K562 (cell line): ENCODE data around the gene MVB12B. TPM values are rescaled to one million over a fixed set of nuclear protein-coding genes. Genes with fewer than 3 reads are reported as not detected.

Source experiments
- ATAC-seq: fragments of 200-7000 bp; cut with Tn5 transposase; 3 replicates; pipeline ENCODE4 v1.9.1; 2020; ENCODE audit warnings: moderate library complexity
- BruUV-seq: library from RNA; stranded (reverse); fragments of 400-500 nt; replicated peaks from 2 replicates; lab custom pipeline; 2021; lab: Mats Ljungman, UMichigan
- CTCF ChIA-PET: fragments of 300-600 bp; formaldehyde crosslinking; extraction: SDS; loops from one replicate; lab custom pipeline; 2021; ENCODE audit warnings: low intra/inter-chr PET ratio; lab: Yijun Ruan, JAX
- POLR2A ChIA-PET: fragments of 300-600, 350-650 bp; sonication (Branson Sonifier 250); formaldehyde crosslinking; extraction: SDS; loops from one replicate; lab custom pipeline; 2021; ENCODE audit warnings: antibody characterized with exemption, inconsistent platforms; lab: Yijun Ruan, JAX
- DNase-seq, 4 experiments: peaks; one replicate each; pipeline versions ENCODE4 v3.0.0 to v3.0.0-alpha.2; 2011 to 2018; ENCODE audit warnings: low spot score in 3 of 4, mixed read lengths in 3 of 4; ENCODE audit errors: extremely low read depth in 1 of 4
- FAIRE-seq: peaks from 2 replicates; lab custom pipeline; 2011; peaks lifted over from hg19 to GRCh38; lab: Jason Lieb, UNC
- H2AFZ ChIP-seq: 2 replicates; pipeline ENCODE4 v1.6.0; 2011; ENCODE audit warnings: low read depth, low read length, control low read depth, inconsistent platforms
- H3K27ac ChIP-seq: fragments of 200-600 bp; 3 replicates; pipeline ENCODE4 v1.8.0; 2011; ENCODE audit warnings: low read depth, mild to moderate bottlenecking, control low read depth, inconsistent platforms, low read length, moderate library complexity, mixed read lengths; ENCODE audit errors: extremely low read depth
- H3K27me3 ChIP-seq, 2 experiments: fragments of 300-600 bp in 1 of 2; 2 replicates in 1 of 2; 3 replicates in 1 of 2; pipeline versions ENCODE4 v1.6.0 to v1.8.0; 2011; ENCODE audit warnings: inconsistent platforms in 2 of 2, low read length in 2 of 2, mild to moderate bottlenecking in 1 of 2, mixed read lengths in 1 of 2, moderate library complexity in 1 of 2; ENCODE audit not compliant: control insufficient read depth in 2 of 2, insufficient read depth in 2 of 2
- H3K36me3 ChIP-seq: fragments of 300-600 bp; 3 replicates; pipeline ENCODE4 v1.8.0; 2011; ENCODE audit warnings: mild to moderate bottlenecking, low read length, inconsistent platforms; ENCODE audit not compliant: control insufficient read depth, insufficient read depth
- H3K4me1 ChIP-seq, 2 experiments: fragments of 200-600 bp in 1 of 2; replicated peaks in 1 of 2; 2 replicates in 1 of 2; 3 replicates in 1 of 2; pipeline versions ENCODE4 v1.5.1 to v1.8.0; 2011; ENCODE audit warnings: inconsistent platforms in 2 of 2, low read length in 2 of 2, mild to moderate bottlenecking in 1 of 2, mixed read lengths in 1 of 2, moderate library complexity in 1 of 2; ENCODE audit not compliant: control insufficient read depth in 2 of 2, insufficient read depth in 2 of 2
- H3K4me2 ChIP-seq: 2 replicates; pipeline ENCODE4 v1.6.1; 2011; ENCODE audit warnings: low read length, control low read depth, inconsistent platforms, mixed read lengths; ENCODE audit not compliant: insufficient read depth
- H3K4me3 ChIP-seq: fragments of 200-600 bp; sonication (generic), shearing (Covaris generic); 2 replicates; pipeline ENCODE4 v1.5.1; 2016; ENCODE audit warnings: control low read depth, inconsistent platforms
- H3K79me2 ChIP-seq: fragments of 200-600 bp; 3 replicates; pipeline ENCODE4 v1.8.0; 2011; ENCODE audit warnings: low read length, inconsistent platforms; ENCODE audit not compliant: control insufficient read depth, insufficient read depth
- H3K9ac ChIP-seq, 2 experiments: 2 replicates each; pipeline versions ENCODE4 v1.6.0 to v1.6.1; 2011; ENCODE audit warnings: low read depth in 2 of 2, low read length in 2 of 2, control low read depth in 1 of 2, inconsistent platforms in 1 of 2, mild to moderate bottlenecking in 1 of 2, mixed read lengths in 1 of 2; ENCODE audit not compliant: insufficient read depth in 1 of 2
- H3K9me1 ChIP-seq: one replicate; pipeline ENCODE4 v1.6.0; 2011; ENCODE audit warnings: inconsistent platforms, mild to moderate bottlenecking, low read length, moderate library complexity; ENCODE audit not compliant: control insufficient read depth, insufficient read depth
- H3K9me3 ChIP-seq: replicated peaks from 2 replicates; pipeline ENCODE4 v1.5.1; 2011; ENCODE audit warnings: low read depth, low read length, inconsistent platforms; ENCODE audit not compliant: control insufficient read depth, insufficient read depth
- H4K20me1 ChIP-seq: replicated peaks from 2 replicates; pipeline ENCODE4 v1.6.1; 2011; ENCODE audit warnings: low read length, inconsistent platforms, mixed read lengths; ENCODE audit not compliant: control insufficient read depth, insufficient read depth
- CHCHD3 ChIP-seq: fragments of 250-450 bp; sonication (Bioruptor Pico); IDR thresholded peaks from 2 replicates; pipeline ENCODE4 v2.1.2; 2022; ENCODE audit warnings: mild to moderate bottlenecking
- CREBBP ChIP-seq: IDR thresholded peaks from one replicate; pipeline ENCODE4 v1.6.1; 2012; ENCODE audit warnings: low read depth, mild to moderate bottlenecking, control low read depth, inconsistent platforms, low read length
- CTCFL ChIP-seq: IDR thresholded peaks from 2 replicates; pipeline ENCODE4 v1.6.1; 2011; ENCODE audit warnings: borderline replicate concordance, low read depth, mild to moderate bottlenecking, moderate library complexity, low read length; ENCODE audit not compliant: insufficient read depth, poor library complexity, severe bottlenecking
- FOXA3 ChIP-seq, 2 experiments: fragments of 450-650 bp in 1 of 2; sonication (generic) in 1 of 2; formaldehyde crosslinking; IDR thresholded peaks in 1 of 2; conservative IDR thresholded peaks in 1 of 2; 2 replicates each; pipeline versions ENCODE4 v1.4.0 to v1.8.0; 2020 to 2022; ENCODE audit warnings: mild to moderate bottlenecking in 2 of 2, missing genetic modification reagents in 1 of 2
- HDGF ChIP-seq: fragments of 450-650 bp; IDR thresholded peaks from 2 replicates; pipeline ENCODE4 v1.6.1; 2016
- HES1 ChIP-seq: fragments of 450-650 bp; IDR thresholded peaks from 2 replicates; pipeline ENCODE4 v1.6.1; 2016; ENCODE audit warnings: low read depth, mild to moderate bottlenecking, moderate library complexity
- HLTF ChIP-seq: fragments of 450-650 bp; IDR thresholded peaks from 2 replicates; pipeline ENCODE4 v1.6.1; 2016
- NFATC3 ChIP-seq: fragments of 450-650 bp; IDR thresholded peaks from 2 replicates; pipeline ENCODE4 v1.6.1; 2017; ENCODE audit warnings: mild to moderate bottlenecking
- PTRF ChIP-seq: fragments of 450-650 bp; IDR thresholded peaks from 2 replicates; pipeline ENCODE4 v1.6.1; 2016; ENCODE audit warnings: mild to moderate bottlenecking, missing genetic modification characterization, missing compliant biosample characterization
- RBM22 ChIP-seq: fragments of 200-400 bp; formaldehyde crosslinking; IDR thresholded peaks from 2 replicates; pipeline ENCODE4 v1.6.1; 2018; ENCODE audit warnings: low read length, low read depth; ENCODE audit not compliant: poor library complexity, severe bottlenecking
- SAFB2 ChIP-seq: fragments of 200-400 bp; formaldehyde crosslinking; IDR thresholded peaks from 2 replicates; pipeline ENCODE4 v1.6.1; 2018; ENCODE audit warnings: borderline replicate concordance, low read length, low read depth, moderate library complexity; ENCODE audit not compliant: severe bottlenecking
- SMARCC2 ChIP-seq: fragments of 450-650 bp; IDR thresholded peaks from 2 replicates; pipeline ENCODE4 v1.6.1; 2017; ENCODE audit warnings: antibody characterized with exemption, moderate library complexity, mild to moderate bottlenecking, low read depth
- SP1 ChIP-seq: sonication (generic); formaldehyde crosslinking; IDR thresholded peaks from 2 replicates; pipeline ENCODE4 v1.8.1; 2022; ENCODE audit warnings: mild to moderate bottlenecking, missing genetic modification reagents
- TCF7 ChIP-seq: sonication (generic); IDR thresholded peaks from 2 replicates; pipeline ENCODE4 v1.6.1; 2016; ENCODE audit warnings: antibody characterized with exemption, borderline replicate concordance
- TOE1 ChIP-seq, 2 experiments: fragments of 450-650 bp in 1 of 2; sonication (generic) in 1 of 2; formaldehyde crosslinking in 1 of 2; IDR thresholded peaks; 2 replicates each; pipeline versions ENCODE4 v1.7.1 to v1.8.0; 2016 to 2022; ENCODE audit warnings: borderline replicate concordance in 2 of 2, mild to moderate bottlenecking in 2 of 2, antibody characterized with exemption in 1 of 2, inconsistent platforms in 1 of 2, low read depth in 1 of 2, missing genetic modification reagents in 1 of 2, moderate library complexity in 1 of 2
- ZNF830 ChIP-seq: fragments of 250-450 bp; sonication (Bioruptor Pico); IDR thresholded peaks from 2 replicates; pipeline ENCODE4 v1.5.0; 2021; ENCODE audit warnings: mild to moderate bottlenecking
- WGBS: fragments of 100-300 bp; shearing (Covaris generic); methylation state at CpG from one replicate; pipeline ENCODE4 v1.1.6; 2016; ENCODE audit warnings: low coverage, mixed read lengths; ENCODE audit not compliant: insufficient coverage; ENCODE audit errors: missing lambda C conversion rate; 5-methylcytosine and 5-hydroxymethylcytosine counted together
- in situ Hi-C: fragments of 300-500 bp; cut with MboI; formaldehyde crosslinking; loops from 4 replicates; pipeline ENCODE4 v1.15.0; 2018; ENCODE audit warnings: inconsistent platforms, mixed read lengths
- intact Hi-C: fragments of 100-400 bp; cut with micrococcal nuclease; formaldehyde crosslinking; loops from 2 replicates; pipeline ENCODE4 v1.14.2; 2022
- polyA plus RNA-seq, 8 experiments: library from polyadenylated mRNA; depleted of rRNA in 4 of 8; stranded (reverse) in 5 of 8; unstranded in 3 of 8; fragments of >200 nt; fragmentation: Nextera tagmentation in 2 of 8; fragmentation: Illumina TruSeq in 1 of 8; extraction: Ambion mirVana in 2 of 8; extraction: Trizol in 1 of 8; gene quantifications; 2 replicates each; pipeline versions ENCODE4 v1.2.1 to v1.2.3, GENCODE V29; 2011 to 2014; ENCODE audit warnings: inconsistent platforms in 1 of 8, missing spikeins in 1 of 8
- total RNA-seq, 7 experiments: library from RNA; depleted of rRNA in 6 of 7; stranded (reverse); fragments of >200 nt in 6 of 7; fragmentation: Illumina TruSeq in 2 of 7; extraction: Trizol in 2 of 7; gene quantifications; 2 replicates each; pipeline versions ENCODE4 v1.2.1 to v1.2.3, GENCODE V29; 2011 to 2021; ENCODE audit warnings: low replicate concordance in 1 of 7
- TF ChIP-seq, protein P1 (sequence below): fragments of 450-650 bp; IDR thresholded peaks from 2 replicates; pipeline ENCODE4 v1.6.1; 2018; ENCODE audit warnings: mild to moderate bottlenecking, low read depth; ENCODE audit not compliant: partially characterized antibody

MVB12B gene
- total and polyA plus RNA-seq, 9 of the 15 experiments (the other 6 are each of a cell fraction or from before 2014, with no cell fraction given), result not detected

DNA sequence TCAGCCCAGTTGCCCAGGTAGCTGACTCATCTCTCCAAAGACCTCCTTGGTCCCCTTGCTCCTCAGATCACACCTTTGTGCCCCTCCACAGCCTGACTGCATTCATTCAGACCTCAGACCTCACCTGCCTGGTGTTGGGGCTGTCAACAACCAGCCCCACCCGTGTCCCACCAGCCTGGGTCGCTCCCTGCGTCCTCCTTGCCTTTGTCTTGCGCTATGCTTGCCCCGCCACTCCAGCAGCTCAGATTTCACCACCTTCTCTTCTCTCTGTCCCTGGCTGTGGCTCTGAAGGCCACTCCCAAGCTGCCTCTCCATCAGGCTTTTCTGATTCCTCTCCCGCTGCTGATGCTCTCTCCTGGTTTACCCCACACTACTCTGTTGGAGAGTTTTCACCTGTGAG is 103.5 kb downstream of the MVB12B start (continued):
- no peak for TF ChIP-seq HES1
- no peak for TF ChIP-seq CTCFL
- no peak for TF ChIP-seq CHCHD3 (CRISPR knock-in tag)
- TF ChIP-seq TCF7, result no peak
- TF ChIP-seq NFATC3, result no peak

- no peak overlapping the region for H3K27ac ChIP-seq
- H3K9ac ChIP-seq, result no peak overlapping the region
- ATAC-seq, result no peak
- H3K79me2 ChIP-seq, result no peaks in the 10 kb centered on the region
- in situ Hi-C loops (no loop called here), intact Hi-C loops (loop anchor here (10.0 kb wide), 1 partner anchor 64 kb away; no protein-coding TSS in a partner anchor)
- POLR2A ChIA-PET, result interaction anchor here (0.6 kb wide), 1 partner anchor 316 kb away, joined by 3 read pairs; no protein-coding TSS in a partner anchor
- H3K9me1 ChIP-seq, result no peaks in the 10 kb centered on the region
- no peak overlapping the region for H3K4me3 ChIP-seq
- under 1% methylated on average over 11 of the region's 11 CpGs for WGBS
- H3K4me2 ChIP-seq, result no peak overlapping the region
- H3K27me3 ChIP-seq, result peaks cover 11 to 52% of the 10 kb centered on the region in 2 experiments; a peak in 4 of 5 replicates
- no peak for DNase-seq
- CTCF ChIA-PET, result no interaction called here
- no peaks in the 10 kb centered on the region for H3K9me3 ChIP-seq
- H2AFZ ChIP-seq, result no peak overlapping the region
- no peak for FAIRE-seq
- H3K4me1 ChIP-seq, result no peaks in the 10 kb centered on the region
- 0 out of 2 replicates have a peak, but pooled peaks cover 7% of the 10 kb centered on the region for H4K20me1 ChIP-seq
- no peaks in the 10 kb centered on the region for H3K36me3 ChIP-seq
- BruUV-seq, result no TSS peak
- TF ChIP-seq ZNF830 (CRISPR knock-in tag) (no peak), TOE1 (IDR thresholded peaks at IDR 0.05; ENCODE audit: borderline replicate concordance) (no peak), TOE1 (CRISPR knock-in tag; IDR thresholded peaks at IDR 0.05; ENCODE audit: borderline replicate concordance, low read depth) (no peak), PTRF (no peak), CREBBP (no peak), SAFB2 (no peak), SP1 (CRISPR knock-in tag) (no peak), FOXA3 (CRISPR knock-in tag; conservative IDR thresholded peaks at IDR 0.05 in 1 of 2, IDR thresholded peaks at IDR 0.05 in 1 of 2) (no peak), RBM22 (no peak), HDGF (no peak), SMARCC2 (no peak), HLTF (no peak)
- TF ChIP-seq, protein P1, sequence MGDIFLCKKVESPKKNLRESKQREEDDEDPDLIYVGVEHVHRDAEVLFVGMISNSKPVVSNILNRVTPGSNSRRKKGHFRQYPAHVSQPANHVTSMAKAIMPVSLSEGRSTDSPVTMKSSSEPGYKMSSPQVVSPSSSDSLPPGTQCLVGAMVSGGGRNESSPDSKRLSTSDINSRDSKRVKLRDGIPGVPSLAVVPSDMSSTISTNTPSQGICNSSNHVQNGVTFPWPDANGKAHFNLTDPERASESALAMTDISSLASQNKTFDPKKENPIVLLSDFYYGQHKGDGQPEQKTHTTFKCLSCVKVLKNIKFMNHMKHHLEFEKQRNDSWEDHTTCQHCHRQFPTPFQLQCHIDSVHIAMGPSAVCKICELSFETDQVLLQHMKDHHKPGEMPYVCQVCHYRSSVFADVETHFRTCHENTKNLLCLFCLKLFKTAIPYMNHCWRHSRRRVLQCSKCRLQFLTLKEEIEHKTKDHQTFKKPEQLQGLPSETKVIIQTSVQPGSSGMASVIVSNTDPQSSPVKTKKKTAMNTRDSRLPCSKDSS, result no peak
Observed at GRCh38 chr9:126431077-126431742, 104.6 kb downstream of the MVB12B start.
